Memory B cell (primary cell): ENCODE measurements around the gene ZFYVE28.
A peak's percentile ranks its signal among the peaks of the same experiment; 100 is the strongest.
"Not testable (repeated sequence)": the region's sequence is repeated elsewhere in the genome, so short reads cannot be mapped to it uniquely, and the experiment has no call there.

ENCODE experiments used
- ATAC-seq: fragments of 150-1000 bp; cut with Tn5 transposase; 2 replicates; pipeline ENCODE4 v1.10.0; 2021; ENCODE audit warnings: low read depth, mild to moderate bottlenecking, moderate library complexity
- DNase-seq, 2 donors: peaks; one replicate each; pipeline ENCODE4 v3.0.0; 2022; ENCODE audit warnings: low spot score in 2 of 2
- H3K27ac Mint-ChIP-seq: one replicate; pipeline ENCODE4 v1.8.0; 2022; ENCODE audit warnings: mild to moderate bottlenecking, moderate library complexity, mixed read lengths
- H3K27me3 Mint-ChIP-seq: one replicate; pipeline ENCODE4 v1.8.0; 2022; ENCODE audit warnings: mixed read lengths
- H3K36me3 Mint-ChIP-seq: one replicate; pipeline ENCODE4 v1.8.0; 2022; ENCODE audit warnings: mild to moderate bottlenecking, mixed read lengths
- H3K4me1 Mint-ChIP-seq: one replicate; pipeline ENCODE4 v1.8.0; 2022; ENCODE audit warnings: mixed read lengths
- H3K4me3 Mint-ChIP-seq: one replicate; pipeline ENCODE4 v1.8.0; 2022; ENCODE audit warnings: mild to moderate bottlenecking, moderate library complexity, mixed read lengths
- H3K9me3 Mint-ChIP-seq: one replicate; pipeline ENCODE4 v1.8.0; 2022; ENCODE audit warnings: mixed read lengths

The ZFYVE28 gene

GRCh38 chr4:2388429-2389182, 29.8 kb downstream of the ZFYVE28 start:
- no peak overlapping the region for H3K4me3 Mint-ChIP-seq
- no peak for DNase-seq
- H3K4me1 Mint-ChIP-seq, result peaks cover 16% of the 10 kb centered on the region
- ATAC-seq, result no peak
- H3K27ac Mint-ChIP-seq, result no peak overlapping the region
- no peaks in the 10 kb centered on the region for H3K36me3 Mint-ChIP-seq
- peaks cover 32% of the 10 kb centered on the region for H3K27me3 Mint-ChIP-seq
- no peaks in the 10 kb centered on the region for H3K9me3 Mint-ChIP-seq

- H3K4me3 Mint-ChIP-seq, result no peak overlapping the region
- DNase-seq, result no peak
- peaks cover 17% of the 10 kb centered on the region for H3K4me1 Mint-ChIP-seq
- H3K27ac Mint-ChIP-seq, result no peak overlapping the region
- no peaks in the 10 kb centered on the region for H3K36me3 Mint-ChIP-seq
- peaks cover 31% of the 10 kb centered on the region for H3K27me3 Mint-ChIP-seq
- no peak for ATAC-seq
- no peaks in the 10 kb centered on the region for H3K9me3 Mint-ChIP-seq
Observed at GRCh38 chr4:2387829-2388228, 30.6 kb downstream of the ZFYVE28 start.

- no peak overlapping the region for H3K27ac Mint-ChIP-seq
- H3K9me3 Mint-ChIP-seq, result no peaks in the 10 kb centered on the region
- peaks cover 28% of the 10 kb centered on the region for H3K27me3 Mint-ChIP-seq
- H3K4me3 Mint-ChIP-seq, result no peak overlapping the region
- no peaks in the 10 kb centered on the region for H3K36me3 Mint-ChIP-seq
- H3K4me1 Mint-ChIP-seq, result peaks cover 19% of the 10 kb centered on the region
- DNase-seq, result no peak
- no peak for ATAC-seq
Observed at GRCh38 chr4:2387218-2387617, 31.2 kb downstream of the ZFYVE28 start.

GRCh38 chr4:2386717-2387116, 31.7 kb downstream of the ZFYVE28 start:
- H3K4me3 Mint-ChIP-seq, result no peak overlapping the region
- peaks cover 26% of the 10 kb centered on the region for H3K27me3 Mint-ChIP-seq
- H3K4me1 Mint-ChIP-seq, result peaks cover 17% of the 10 kb centered on the region

GRCh38 chr4:2385516-2385915, 32.9 kb downstream of the ZFYVE28 start:
- peaks cover 3% of the 10 kb centered on the region for H3K36me3 Mint-ChIP-seq
- ATAC-seq, result no peak

More at GRCh38 chr4:2386717-2387116, 31.7 kb downstream of the ZFYVE28 start:
- ATAC-seq, result no peak
- no peak for DNase-seq
- H3K9me3 Mint-ChIP-seq, result no peaks in the 10 kb centered on the region
- no peak overlapping the region for H3K27ac Mint-ChIP-seq
- H3K36me3 Mint-ChIP-seq, result no peaks in the 10 kb centered on the region

GRCh38 chr4:2384245-2384644, 34.2 kb downstream of the ZFYVE28 start:
- ATAC-seq (no peak), DNase-seq (no peak)
- Mint-ChIP-seq H3K9me3 (peaks cover 3% of the 10 kb centered on the region), H3K36me3 (peaks cover 3% of the 10 kb centered on the region), H3K27me3 (peaks cover 21% of the 10 kb centered on the region), H3K27ac (peak overlapping the region; percentile 48), H3K4me3 (no peak overlapping the region), H3K4me1 (peaks cover 7% of the 10 kb centered on the region)

More at GRCh38 chr4:2385516-2385915, 32.9 kb downstream of the ZFYVE28 start:
- Mint-ChIP-seq H3K27ac (no peak overlapping the region), H3K27me3 (peaks cover 25% of the 10 kb centered on the region), H3K4me1 (peaks cover 9% of the 10 kb centered on the region), H3K4me3 (no peak overlapping the region), H3K9me3 (peaks cover 3% of the 10 kb centered on the region)
- no peak for DNase-seq

GRCh38 chr4:2383760-2384159, 34.7 kb downstream of the ZFYVE28 start:
- no peak for ATAC-seq
- no peak for DNase-seq
- Mint-ChIP-seq H3K9me3 (peaks cover 3% of the 10 kb centered on the region), H3K27me3 (peaks cover 17% of the 10 kb centered on the region), H3K4me3 (no peak overlapping the region), H3K36me3 (peaks cover 3% of the 10 kb centered on the region), H3K27ac (peak overlapping the region; percentile 48), H3K4me1 (peaks cover 7% of the 10 kb centered on the region)

GRCh38 chr4:2383220-2383631, 35.2 kb downstream of the ZFYVE28 start:
- not testable (repeated sequence) for H3K4me3 Mint-ChIP-seq, H3K4me1 Mint-ChIP-seq, H3K9me3 Mint-ChIP-seq, H3K36me3 Mint-ChIP-seq, ATAC-seq, DNase-seq
- H3K27ac Mint-ChIP-seq, result peak overlapping the region; percentile 41
- H3K27me3 Mint-ChIP-seq, result peaks cover 12% of the 10 kb centered on the region

- H3K27me3 Mint-ChIP-seq, H3K4me3 Mint-ChIP-seq, H3K9me3 Mint-ChIP-seq, H3K36me3 Mint-ChIP-seq, DNase-seq, H3K4me1 Mint-ChIP-seq, ATAC-seq: not testable (repeated sequence)
- peak overlapping the region; percentile 41 for H3K27ac Mint-ChIP-seq
Observed at GRCh38 chr4:2382769-2383202, 35.7 kb downstream of the ZFYVE28 start.

GRCh38 chr4:2380589-2380988, 37.9 kb downstream of the ZFYVE28 start:
- not testable (repeated sequence) for H3K27ac Mint-ChIP-seq, H3K4me3 Mint-ChIP-seq, DNase-seq, H3K36me3 Mint-ChIP-seq, H3K4me1 Mint-ChIP-seq, H3K9me3 Mint-ChIP-seq, ATAC-seq
- H3K27me3 Mint-ChIP-seq, result peaks cover 15% of the 10 kb centered on the region

GRCh38 chr4:2378898-2379297, 39.5 kb downstream of the ZFYVE28 start:
- DNase-seq, result no peak
- peaks cover 4% of the 10 kb centered on the region for H3K36me3 Mint-ChIP-seq
- ATAC-seq, result no peak
- no peak overlapping the region for H3K27ac Mint-ChIP-seq
- H3K27me3 Mint-ChIP-seq, result peaks cover 17% of the 10 kb centered on the region
- no peak overlapping the region for H3K4me3 Mint-ChIP-seq
- peaks cover 7% of the 10 kb centered on the region for H3K4me1 Mint-ChIP-seq
- H3K9me3 Mint-ChIP-seq, result peaks cover 5% of the 10 kb centered on the region

GRCh38 chr4:2378401-2378800, 40.0 kb downstream of the ZFYVE28 start:
- no peak for DNase-seq
- Mint-ChIP-seq H3K4me1 (peaks cover 5% of the 10 kb centered on the region), H3K4me3 (no peak overlapping the region), H3K27me3 (peaks cover 18% of the 10 kb centered on the region), H3K9me3 (peaks cover 10% of the 10 kb centered on the region), H3K36me3 (peaks cover 6% of the 10 kb centered on the region), H3K27ac (no peak overlapping the region)
- ATAC-seq, result no peak

- Mint-ChIP-seq H3K27ac (no peak overlapping the region), H3K9me3 (peaks cover 10% of the 10 kb centered on the region)
Observed at GRCh38 chr4:2377241-2377640, 41.2 kb downstream of the ZFYVE28 start.

GRCh38 chr4:2375427-2375826, 43.0 kb downstream of the ZFYVE28 start:
- Mint-ChIP-seq H3K27ac (no peak overlapping the region), H3K4me1 (no peaks in the 10 kb centered on the region), H3K36me3 (peaks cover 3% of the 10 kb centered on the region), H3K9me3 (peaks cover 6% of the 10 kb centered on the region), H3K4me3 (no peak overlapping the region), H3K27me3 (peaks cover 12% of the 10 kb centered on the region)
- DNase-seq, result no peak
- ATAC-seq, result no peak

More at GRCh38 chr4:2377241-2377640, 41.2 kb downstream of the ZFYVE28 start:
- no peak for DNase-seq
- Mint-ChIP-seq H3K36me3 (peaks cover 6% of the 10 kb centered on the region), H3K4me3 (no peak overlapping the region), H3K4me1 (no peaks in the 10 kb centered on the region), H3K27me3 (peaks cover 18% of the 10 kb centered on the region)
- ATAC-seq, result no peak

GRCh38 chr4:2373532-2373931, 44.9 kb downstream of the ZFYVE28 start:
- no peak overlapping the region for H3K27ac Mint-ChIP-seq
- H3K4me1 Mint-ChIP-seq, result no peaks in the 10 kb centered on the region
- H3K36me3 Mint-ChIP-seq, result peaks cover 3% of the 10 kb centered on the region
- ATAC-seq (no peak), DNase-seq (no peak)
- peaks cover 12% of the 10 kb centered on the region for H3K27me3 Mint-ChIP-seq
- no peak overlapping the region for H3K4me3 Mint-ChIP-seq
- H3K9me3 Mint-ChIP-seq, result peaks cover 6% of the 10 kb centered on the region
